ENCODE data around the gene FBL. TPM values are rescaled to one million over a fixed set of nuclear protein-coding genes. Genes with fewer than 3 reads are reported as not detected.

The FBL gene
- total RNA-seq, 2 experiments from 2014 or later = 901 to 905 TPM

GRCh38 chr19:39838569-39838968 is 7.6 kb downstream of the FBL start:
- ATAC-seq (no peak), DNase-seq (no peak)
- Mint-ChIP-seq H3K27ac (no peak overlapping the region), H3K27me3 (no peaks in the 10 kb centered on the region), H3K9me3 (no peaks in the 10 kb centered on the region), H3K4me1 (ENCODE audit: low read depth) (peaks cover 38% of the 10 kb centered on the region), H3K4me3 (no peak overlapping the region), H3K36me3 (ENCODE audit: low read depth) (peaks cover 60% of the 10 kb centered on the region)
- POLR2A ChIA-PET = interaction anchor here (1.0 kb wide), 1 partner anchor 120 kb away, joined by 3 read pairs; no protein-coding TSS in a partner anchor
- no peak for TF ChIP-seq CTCF (IDR thresholded peaks at IDR 0.05)
- intact Hi-C loops (cut with micrococcal nuclease) = no loop called here
- CTCF ChIA-PET = interaction anchor here (0.9 kb wide), 1 partner anchor 46 kb away, joined by 3 read pairs; no protein-coding TSS in a partner anchor

- Mint-ChIP-seq H3K9me3 (no peaks in the 10 kb centered on the region), H3K36me3 (ENCODE audit: low read depth) (peaks cover 59% of the 10 kb centered on the region), H3K4me3 (no peak overlapping the region), H3K4me1 (ENCODE audit: low read depth) (peaks cover 33% of the 10 kb centered on the region), H3K27me3 (no peaks in the 10 kb centered on the region), H3K27ac (peak overlapping the region; percentile 70)
- ChIA-PET POLR2A (interaction anchor here (1.0 kb wide), 1 partner anchor 120 kb away, joined by 3 read pairs; no protein-coding TSS in a partner anchor), CTCF (interaction anchor here (0.9 kb wide), 1 partner anchor 45 kb away, joined by 3 read pairs; no protein-coding TSS in a partner anchor)
- no peak for TF ChIP-seq CTCF (IDR thresholded peaks at IDR 0.05)
- intact Hi-C loops (cut with micrococcal nuclease) = no loop called here
- ATAC-seq = no peak
- no peak for DNase-seq
Measured at GRCh38 chr19:39837978-39838377, 8.2 kb downstream of the FBL start.

- Mint-ChIP-seq H3K9me3 (no peaks in the 10 kb centered on the region), H3K36me3 (ENCODE audit: low read depth) (peaks cover 71% of the 10 kb centered on the region), H3K27me3 (no peaks in the 10 kb centered on the region), H3K27ac (peak overlapping the region; percentile 88), H3K4me1 (ENCODE audit: low read depth) (peaks cover 29% of the 10 kb centered on the region), H3K4me3 (peak overlapping the region; percentile 63)
- TF ChIP-seq CTCF (IDR thresholded peaks at IDR 0.05) = no peak
- ChIA-PET CTCF (interaction anchor here (1.5 to 2.1 kb wide), 3 partner anchors 10 to 136 kb away, joined by 5 to 37 read pairs (median 6); partner anchors contain the start of genes FBL and PSMC4), POLR2A (interaction anchor here (0.6 to 2.1 kb wide), 4 partner anchors 9 to 76 kb away, joined by 3 to 21 read pairs (median 6); partner anchors contain the start of gene FBL)
- no peak for ATAC-seq
- DNase-seq = no peak
- intact Hi-C loops (cut with micrococcal nuclease) = no loop called here
Measured at GRCh38 chr19:39834287-39834841, 11.8 kb downstream of the FBL start.

DNA sequence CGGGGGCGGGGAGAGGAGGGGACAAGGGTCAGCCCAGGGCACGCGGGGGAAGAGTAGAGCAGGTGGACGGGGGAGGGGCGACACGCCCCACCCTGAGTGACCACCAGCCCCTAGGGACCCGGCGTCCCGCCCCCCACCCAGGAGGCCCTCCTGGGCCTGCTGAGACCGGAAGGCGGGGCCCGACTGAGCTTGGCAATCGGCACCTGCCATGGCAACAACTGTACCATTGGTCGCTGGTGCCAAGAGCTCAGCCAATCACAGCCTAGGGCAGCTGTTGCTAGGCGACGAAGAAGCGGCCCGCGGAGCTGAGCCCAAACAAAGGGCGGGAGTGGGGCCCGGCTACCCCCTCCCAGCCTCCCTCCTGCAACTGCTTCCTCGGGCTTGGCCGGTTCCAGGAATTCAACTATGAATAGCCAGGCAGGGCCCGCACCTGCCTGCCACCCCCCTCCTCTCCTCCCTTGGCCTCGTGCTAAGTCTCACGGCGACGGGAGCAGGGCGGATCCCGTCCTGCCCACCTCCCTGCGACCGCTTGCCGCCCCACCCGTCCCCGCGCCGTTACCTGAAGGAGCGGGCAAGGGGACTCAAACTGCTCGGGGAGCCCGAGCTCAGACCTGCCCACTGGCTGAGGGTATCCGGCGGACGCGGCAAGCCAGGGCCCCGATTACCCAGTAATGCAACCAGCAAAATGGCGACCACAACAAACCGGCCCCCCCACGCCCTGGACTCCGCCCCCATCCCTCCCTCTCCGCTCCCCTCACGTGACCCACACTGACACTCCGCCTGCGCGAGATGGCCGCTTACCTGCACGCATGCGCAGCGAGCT is 12.5 kb downstream of the FBL start, which contains the start of gene DYRK1B:
Gene DYRK1B (minus strand): TSS at position 699 of the 823 bp plus-strand sequence. CDS start 2,295 bp downstream, outside the sequence.
- H3K9me3 Mint-ChIP-seq = no peaks in the 10 kb centered on the region

More for the DNA sequence above, 12.5 kb downstream of the FBL start, which contains the start of gene DYRK1B:
- ChIA-PET CTCF (interaction anchor here (1.1 to 2.1 kb wide), 4 partner anchors 11 to 137 kb away, joined by 3 to 37 read pairs (median 6); partner anchors contain the start of genes FBL and PSMC4), POLR2A (interaction anchor here (0.6 to 2.1 kb wide), 8 partner anchors 8 to 224 kb away, joined by 3 to 21 read pairs (median 3); partner anchors contain the start of gene FBL)
- intact Hi-C loops (cut with micrococcal nuclease) = no loop called here
- H3K4me3 Mint-ChIP-seq = peak within 1 kb of the TSS; percentile 63
- H3K36me3 Mint-ChIP-seq (ENCODE audit: low read depth) = peaks cover 71% of the 10 kb centered on the region
- TF ChIP-seq CTCF (IDR thresholded peaks at IDR 0.05) = no peak
- ATAC-seq (peak; percentile 86), DNase-seq (peak; percentile 99)
- peak within 1 kb of the TSS; percentile 88 for H3K27ac Mint-ChIP-seq
- peaks cover 31% of the 10 kb centered on the region for H3K4me1 Mint-ChIP-seq (ENCODE audit: low read depth)
- H3K27me3 Mint-ChIP-seq = no peaks in the 10 kb centered on the region
